Measurements from ENCODE around the gene NR1D2.

DNA sequence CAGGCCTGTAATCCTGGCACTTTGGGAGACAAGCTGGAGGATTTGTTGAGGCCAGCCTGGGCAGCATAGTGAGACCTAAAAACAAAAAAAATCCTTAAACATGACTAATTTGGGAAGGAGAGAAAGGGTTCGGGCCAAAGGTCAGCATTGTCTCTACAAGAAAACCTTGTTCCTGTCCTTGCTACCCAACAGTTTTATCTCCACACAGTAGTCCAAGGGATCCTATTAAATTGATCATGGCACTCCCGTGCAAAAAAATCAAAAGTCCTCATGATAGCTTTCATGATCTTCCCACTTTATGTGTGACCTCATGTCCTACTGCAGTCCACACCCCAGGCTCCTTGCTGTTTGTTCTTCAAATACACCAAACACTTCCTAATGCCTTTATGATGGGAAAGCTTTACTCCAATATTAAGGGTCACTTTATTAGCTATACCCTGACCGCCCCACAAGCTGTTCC lies 24.0 kb upstream of the NR1D2 start:
- TF ChIP-seq, protein P1, sequence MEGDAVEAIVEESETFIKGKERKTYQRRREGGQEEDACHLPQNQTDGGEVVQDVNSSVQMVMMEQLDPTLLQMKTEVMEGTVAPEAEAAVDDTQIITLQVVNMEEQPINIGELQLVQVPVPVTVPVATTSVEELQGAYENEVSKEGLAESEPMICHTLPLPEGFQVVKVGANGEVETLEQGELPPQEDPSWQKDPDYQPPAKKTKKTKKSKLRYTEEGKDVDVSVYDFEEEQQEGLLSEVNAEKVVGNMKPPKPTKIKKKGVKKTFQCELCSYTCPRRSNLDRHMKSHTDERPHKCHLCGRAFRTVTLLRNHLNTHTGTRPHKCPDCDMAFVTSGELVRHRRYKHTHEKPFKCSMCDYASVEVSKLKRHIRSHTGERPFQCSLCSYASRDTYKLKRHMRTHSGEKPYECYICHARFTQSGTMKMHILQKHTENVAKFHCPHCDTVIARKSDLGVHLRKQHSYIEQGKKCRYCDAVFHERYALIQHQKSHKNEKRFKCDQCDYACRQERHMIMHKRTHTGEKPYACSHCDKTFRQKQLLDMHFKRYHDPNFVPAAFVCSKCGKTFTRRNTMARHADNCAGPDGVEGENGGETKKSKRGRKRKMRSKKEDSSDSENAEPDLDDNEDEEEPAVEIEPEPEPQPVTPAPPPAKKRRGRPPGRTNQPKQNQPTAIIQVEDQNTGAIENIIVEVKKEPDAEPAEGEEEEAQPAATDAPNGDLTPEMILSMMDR (conservative IDR thresholded peaks at IDR 0.05) = no peak
- no peak for TF ChIP-seq EZH2 (IDR thresholded peaks at IDR 0.05; ENCODE audit: low read depth)
